ENCODE measurements around the gene NECTIN1. TPM values are rescaled to one million over a fixed set of nuclear protein-coding genes. Genes with fewer than 3 reads are reported as not detected.
A peak's percentile ranks its signal among the peaks of the same experiment; 100 is the strongest.

The NECTIN1 gene
- total RNA-seq, 6 experiments from 2014 or later = 4.3 to 8.4 (median 6.1) TPM

- DNase-seq (no peak), ATAC-seq (no peak)
- no peaks in the 10 kb centered on the region for H3K36me3 ChIP-seq
- H3K4me3 ChIP-seq = no peak overlapping the region
- WGBS (ENCODE audit: insufficient coverage, low coverage, low lambda C conversion rate, missing lambda C conversion rate) = no CpG with 5 or more reads among the region's 2 CpGs
- TF ChIP-seq POLR2A (IDR thresholded peaks at IDR 0.05) = no peak
- TF ChIP-seq, protein P1, sequence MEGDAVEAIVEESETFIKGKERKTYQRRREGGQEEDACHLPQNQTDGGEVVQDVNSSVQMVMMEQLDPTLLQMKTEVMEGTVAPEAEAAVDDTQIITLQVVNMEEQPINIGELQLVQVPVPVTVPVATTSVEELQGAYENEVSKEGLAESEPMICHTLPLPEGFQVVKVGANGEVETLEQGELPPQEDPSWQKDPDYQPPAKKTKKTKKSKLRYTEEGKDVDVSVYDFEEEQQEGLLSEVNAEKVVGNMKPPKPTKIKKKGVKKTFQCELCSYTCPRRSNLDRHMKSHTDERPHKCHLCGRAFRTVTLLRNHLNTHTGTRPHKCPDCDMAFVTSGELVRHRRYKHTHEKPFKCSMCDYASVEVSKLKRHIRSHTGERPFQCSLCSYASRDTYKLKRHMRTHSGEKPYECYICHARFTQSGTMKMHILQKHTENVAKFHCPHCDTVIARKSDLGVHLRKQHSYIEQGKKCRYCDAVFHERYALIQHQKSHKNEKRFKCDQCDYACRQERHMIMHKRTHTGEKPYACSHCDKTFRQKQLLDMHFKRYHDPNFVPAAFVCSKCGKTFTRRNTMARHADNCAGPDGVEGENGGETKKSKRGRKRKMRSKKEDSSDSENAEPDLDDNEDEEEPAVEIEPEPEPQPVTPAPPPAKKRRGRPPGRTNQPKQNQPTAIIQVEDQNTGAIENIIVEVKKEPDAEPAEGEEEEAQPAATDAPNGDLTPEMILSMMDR (IDR thresholded peaks at IDR 0.05) = peak in 1 of 4 donors; percentile 5
- intact Hi-C loops (cut with DNase I) = no loop called here
- no peaks in the 10 kb centered on the region for H3K9me3 ChIP-seq
- H3K27me3 ChIP-seq = no peaks in the 10 kb centered on the region
- peaks cover 0 to 1% (median 0%) of the 10 kb centered on the region in 4 donors for H3K4me1 ChIP-seq
- no peak overlapping the region for H3K27ac ChIP-seq
Measured at GRCh38 chr11:119706887-119707286, 22.1 kb downstream of the NECTIN1 start.

GRCh38 chr11:119706029-119706428 is 23.0 kb downstream of the NECTIN1 start:
- intact Hi-C loops (cut with DNase I) = no loop called here
- DNase-seq (no peak), ATAC-seq (no peak)
- no peaks in the 10 kb centered on the region for H3K9me3 ChIP-seq
- TF ChIP-seq POLR2A (IDR thresholded peaks at IDR 0.05) = no peak
- TF ChIP-seq, protein P1 (IDR thresholded peaks at IDR 0.05) = no peak
- H3K4me1 ChIP-seq = no peaks in the 10 kb centered on the region
- no peaks in the 10 kb centered on the region for H3K27me3 ChIP-seq
- 82% methylated on average over 6 of the region's 7 CpGs for WGBS (ENCODE audit: insufficient coverage, low coverage, low lambda C conversion rate, missing lambda C conversion rate)
- no peak overlapping the region for H3K4me3 ChIP-seq
- H3K36me3 ChIP-seq = no peaks in the 10 kb centered on the region
- H3K27ac ChIP-seq = no peak overlapping the region

GRCh38 chr11:119705362-119705761 is 23.6 kb downstream of the NECTIN1 start:
- intact Hi-C loops (cut with DNase I) = no loop called here
- Histone ChIP-seq H3K27me3 (no peaks in the 10 kb centered on the region), H3K4me1 (peaks cover 0 to 5% (median 2%) of the 10 kb centered on the region in 4 donors), H3K9me3 (no peaks in the 10 kb centered on the region), H3K4me3 (no peak overlapping the region), H3K27ac (no peak overlapping the region), H3K36me3 (no peaks in the 10 kb centered on the region)
- no peak for TF ChIP-seq POLR2A (IDR thresholded peaks at IDR 0.05)
- 93% methylated on average over 5 of the region's 9 CpGs for WGBS (ENCODE audit: insufficient coverage, low coverage, low lambda C conversion rate, missing lambda C conversion rate)
- ATAC-seq = no peak
- no peak for DNase-seq

GRCh38 chr11:119704849-119705248 is 24.2 kb downstream of the NECTIN1 start:
- no peaks in the 10 kb centered on the region for H3K9me3 ChIP-seq
- H3K27ac ChIP-seq = no peak overlapping the region
- H3K36me3 ChIP-seq = no peaks in the 10 kb centered on the region
- ATAC-seq = no peak
- H3K27me3 ChIP-seq = no peaks in the 10 kb centered on the region
- H3K4me3 ChIP-seq = no peak overlapping the region
- DNase-seq = no peak
- WGBS (ENCODE audit: insufficient coverage, low coverage, low lambda C conversion rate, missing lambda C conversion rate) = 50% methylated on average over 1 of the region's 2 CpGs
- intact Hi-C loops (cut with DNase I) = no loop called here
- no peak for TF ChIP-seq POLR2A (IDR thresholded peaks at IDR 0.05)
- TF ChIP-seq, protein P1 (IDR thresholded peaks at IDR 0.05) = no peak
- H3K4me1 ChIP-seq = peaks cover 0 to 11% (median 5%) of the 10 kb centered on the region in 4 donors

DNA sequence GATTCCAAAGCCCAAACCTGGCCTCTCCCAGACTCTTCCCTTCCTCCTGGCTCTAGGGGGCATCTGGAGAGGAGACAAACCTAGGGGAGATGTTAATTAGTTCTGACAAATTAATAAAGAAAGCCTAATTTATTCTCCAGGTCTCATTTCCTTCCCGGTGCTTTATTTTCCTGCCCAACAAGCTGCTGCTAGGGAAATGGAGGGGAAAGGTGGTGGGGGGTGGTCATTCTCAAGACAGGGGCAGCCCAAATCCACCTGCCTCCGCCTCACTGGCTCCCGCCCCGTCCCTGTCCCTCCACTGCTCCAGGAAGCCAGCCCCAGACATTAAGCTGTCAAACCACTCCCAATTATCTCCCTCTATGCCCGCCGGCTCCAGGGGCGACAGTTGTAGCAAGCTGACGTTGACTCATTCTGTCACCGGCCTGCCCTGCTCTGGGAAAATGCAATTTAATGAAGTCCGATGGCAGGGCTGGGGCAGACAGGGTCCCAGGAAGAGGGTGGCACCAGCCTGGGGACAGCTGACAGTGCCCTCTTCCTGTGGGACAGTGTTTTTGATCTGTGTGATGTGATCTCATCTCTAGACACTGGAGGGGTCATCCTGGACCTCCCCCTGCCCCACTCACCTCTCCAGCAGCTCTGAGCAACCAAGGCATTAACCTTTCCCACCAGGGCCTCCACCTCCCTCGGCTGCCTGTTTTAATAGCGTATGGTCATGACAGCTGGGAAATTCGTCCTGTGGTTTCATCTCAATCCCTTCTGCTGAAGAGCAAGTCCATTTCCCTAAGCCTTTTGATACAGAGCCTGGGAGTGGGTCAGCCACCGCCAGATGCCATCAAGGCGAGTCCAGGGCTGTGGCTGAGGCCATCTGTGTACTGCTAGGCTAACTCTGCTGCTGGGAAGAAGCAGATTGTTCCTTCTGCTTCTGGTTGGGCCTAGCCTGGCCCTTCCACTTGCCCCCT is 27.1 kb downstream of the NECTIN1 start:
- ATAC-seq (no peak), DNase-seq (no peak)
- no peak for TF ChIP-seq POLR2A (IDR thresholded peaks at IDR 0.05)
- TF ChIP-seq, protein P1 (IDR thresholded peaks at IDR 0.05) = no peak
- Histone ChIP-seq H3K4me3 (no peak overlapping the region), H3K9me3 (no peaks in the 10 kb centered on the region), H3K36me3 (no peaks in the 10 kb centered on the region), H3K27me3 (no peaks in the 10 kb centered on the region), H3K27ac (no peak overlapping the region), H3K4me1 (peaks cover 0 to 22% (median 10%) of the 10 kb centered on the region in 4 donors)
- 85% methylated on average over 6 of the region's 15 CpGs for WGBS (ENCODE audit: insufficient coverage, low coverage, low lambda C conversion rate, missing lambda C conversion rate)
- intact Hi-C loops (cut with DNase I) = no loop called here

Measured in right lobe of liver (tissue), 6 donors.